WERI-Rb-1 (cell line): Measurements from ENCODE around the gene SNAPC4.

Source experiments
- DNase-seq: peaks from one replicate; pipeline ENCODE4 v3.0.0-alpha.2; 2020
- H3K27ac ChIP-seq: fragments of 250-450 bp; sonication (Bioruptor Pico); 2 replicates; pipeline ENCODE4 v1.5.1; 2020; ENCODE audit warnings: mild to moderate bottlenecking, moderate library complexity
- H3K27me3 ChIP-seq: fragments of 250-450 bp; sonication (Bioruptor Pico); 2 replicates; pipeline ENCODE4 v1.5.1; 2021; ENCODE audit warnings: mild to moderate bottlenecking, low read depth, moderate library complexity; ENCODE audit not compliant: insufficient read depth, severe bottlenecking
- H3K36me3 ChIP-seq: fragments of 250-450 bp; sonication (Bioruptor Pico); 2 replicates; pipeline ENCODE4 v1.5.1; 2020; ENCODE audit warnings: mild to moderate bottlenecking, moderate library complexity
- H3K4me3 ChIP-seq: 2 replicates; pipeline ENCODE4 v1.5.1; 2011; ENCODE audit warnings: low read depth, mild to moderate bottlenecking, control low read depth, low read length
- H3K9me3 ChIP-seq: fragments of 250-450 bp; sonication (Bioruptor Pico); 2 replicates; pipeline ENCODE4 v1.5.1; 2021; ENCODE audit warnings: mild to moderate bottlenecking, moderate library complexity; ENCODE audit not compliant: severe bottlenecking
- TF ChIP-seq, protein P1 (sequence below): IDR thresholded peaks from 2 replicates; pipeline ENCODE4 v1.5.1; 2011; ENCODE audit warnings: low read depth, mild to moderate bottlenecking, control low read depth, inconsistent platforms, low read length

SNAPC4 gene

DNA sequence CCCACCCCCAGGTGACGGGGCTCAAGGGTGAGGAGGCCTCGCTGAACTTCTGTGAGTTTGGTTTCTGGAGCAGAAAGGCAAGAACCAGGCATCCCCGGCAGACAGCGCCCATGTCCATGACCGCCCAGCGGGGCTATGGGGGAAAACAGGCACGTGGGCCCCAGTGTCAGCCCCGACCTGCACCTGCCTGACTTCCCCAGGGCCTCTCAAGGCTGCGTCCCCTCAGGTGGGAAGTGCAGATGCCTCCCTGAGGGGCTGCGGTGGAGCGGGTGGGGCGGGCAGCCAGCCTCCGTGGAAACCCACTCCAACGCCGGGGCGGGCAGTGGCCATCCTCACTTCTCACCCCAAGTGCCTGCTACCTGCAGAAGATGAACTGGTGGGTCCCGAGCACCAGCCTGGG, 19.6 kb downstream of the SNAPC4 start:
- Histone ChIP-seq H3K4me3 (no peak overlapping the region), H3K27me3 (no peaks in the 10 kb centered on the region), H3K27ac (no peak overlapping the region), H3K9me3 (no peaks in the 10 kb centered on the region), H3K36me3 (peaks cover 70% of the 10 kb centered on the region)
- no peak for DNase-seq
- TF ChIP-seq, protein P1, sequence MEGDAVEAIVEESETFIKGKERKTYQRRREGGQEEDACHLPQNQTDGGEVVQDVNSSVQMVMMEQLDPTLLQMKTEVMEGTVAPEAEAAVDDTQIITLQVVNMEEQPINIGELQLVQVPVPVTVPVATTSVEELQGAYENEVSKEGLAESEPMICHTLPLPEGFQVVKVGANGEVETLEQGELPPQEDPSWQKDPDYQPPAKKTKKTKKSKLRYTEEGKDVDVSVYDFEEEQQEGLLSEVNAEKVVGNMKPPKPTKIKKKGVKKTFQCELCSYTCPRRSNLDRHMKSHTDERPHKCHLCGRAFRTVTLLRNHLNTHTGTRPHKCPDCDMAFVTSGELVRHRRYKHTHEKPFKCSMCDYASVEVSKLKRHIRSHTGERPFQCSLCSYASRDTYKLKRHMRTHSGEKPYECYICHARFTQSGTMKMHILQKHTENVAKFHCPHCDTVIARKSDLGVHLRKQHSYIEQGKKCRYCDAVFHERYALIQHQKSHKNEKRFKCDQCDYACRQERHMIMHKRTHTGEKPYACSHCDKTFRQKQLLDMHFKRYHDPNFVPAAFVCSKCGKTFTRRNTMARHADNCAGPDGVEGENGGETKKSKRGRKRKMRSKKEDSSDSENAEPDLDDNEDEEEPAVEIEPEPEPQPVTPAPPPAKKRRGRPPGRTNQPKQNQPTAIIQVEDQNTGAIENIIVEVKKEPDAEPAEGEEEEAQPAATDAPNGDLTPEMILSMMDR = no peak

DNA sequence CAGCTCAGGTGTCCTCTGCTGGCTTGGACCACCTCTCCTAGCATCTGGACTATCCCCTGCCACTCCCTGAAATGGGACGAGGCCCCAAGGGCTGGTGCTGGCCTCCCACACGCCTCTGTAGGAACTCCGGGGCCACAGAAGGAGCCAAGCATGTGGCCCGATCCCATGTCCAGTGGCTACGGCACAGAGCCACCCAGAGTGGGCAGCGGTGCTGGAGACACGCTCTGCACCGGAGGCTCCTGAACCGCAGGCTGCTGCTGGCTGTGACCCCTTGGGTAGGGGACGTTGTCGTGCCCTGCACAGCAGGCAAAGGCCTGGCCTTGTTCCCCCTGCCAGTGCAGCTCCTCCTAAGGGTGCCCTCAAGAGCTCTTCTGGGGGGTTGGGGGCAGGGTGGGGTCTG, 20.1 kb downstream of the SNAPC4 start:
- TF ChIP-seq, protein P1 = no peak
- Histone ChIP-seq H3K36me3 (peaks cover 70% of the 10 kb centered on the region), H3K9me3 (no peaks in the 10 kb centered on the region), H3K27ac (no peak overlapping the region), H3K4me3 (no peak overlapping the region), H3K27me3 (no peaks in the 10 kb centered on the region)
- DNase-seq = no peak

DNA sequence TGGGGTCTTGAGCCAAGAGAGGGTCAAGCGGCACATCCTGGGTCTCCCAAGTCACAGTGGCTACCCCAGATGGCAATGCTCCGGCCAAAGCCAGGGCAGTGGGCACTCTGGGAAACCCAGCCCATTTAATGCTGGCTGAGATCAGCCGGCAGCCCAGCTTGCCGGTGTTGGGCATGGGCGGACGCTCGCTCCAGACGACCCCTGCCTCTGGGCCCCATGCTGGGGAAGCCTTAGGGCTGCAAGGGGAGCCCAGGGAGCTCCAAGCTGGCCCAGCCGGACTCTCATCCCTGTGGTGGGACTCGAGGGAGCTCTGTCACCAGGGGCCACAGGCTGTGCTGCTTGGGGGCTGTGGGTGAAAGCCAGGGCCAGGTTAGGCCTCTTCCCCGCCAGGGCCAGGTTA, 20.6 kb downstream of the SNAPC4 start:
- H3K27me3 ChIP-seq = no peaks in the 10 kb centered on the region
- no peak overlapping the region for H3K27ac ChIP-seq

DNA sequence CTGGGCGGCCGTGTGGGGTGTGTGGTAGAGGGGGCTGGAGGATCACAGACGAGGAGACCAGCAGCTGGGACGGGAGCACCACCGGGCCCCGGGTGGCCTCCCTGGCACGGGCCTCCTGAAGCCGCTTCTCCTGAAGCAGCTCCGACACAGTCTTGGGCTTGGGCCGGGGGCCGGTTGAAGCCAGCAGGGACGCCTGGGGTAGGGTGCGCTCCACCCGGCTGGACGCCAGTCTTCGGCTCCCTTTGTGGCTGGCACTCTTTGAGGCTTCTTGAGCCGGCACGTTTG, 21.0 kb downstream of the SNAPC4 start:
- Histone ChIP-seq H3K9me3 (no peaks in the 10 kb centered on the region), H3K4me3 (no peak overlapping the region), H3K36me3 (peaks cover 64% of the 10 kb centered on the region), H3K27ac (no peak overlapping the region), H3K27me3 (no peaks in the 10 kb centered on the region)
- TF ChIP-seq, protein P1 = no peak
- no peak for DNase-seq

More for the DNA sequence above, 20.6 kb downstream of the SNAPC4 start:
- no peak for DNase-seq
- H3K36me3 ChIP-seq = peaks cover 66% of the 10 kb centered on the region
- no peak overlapping the region for H3K4me3 ChIP-seq
- no peaks in the 10 kb centered on the region for H3K9me3 ChIP-seq
- TF ChIP-seq, protein P1 = no peak

GRCh38 chr9:136378170-136379002, 21.6 kb downstream of the SNAPC4 start:
- TF ChIP-seq, protein P1 = no peak
- Histone ChIP-seq H3K4me3 (no peak overlapping the region), H3K36me3 (peaks cover 58% of the 10 kb centered on the region), H3K9me3 (no peaks in the 10 kb centered on the region), H3K27ac (no peak overlapping the region), H3K27me3 (no peaks in the 10 kb centered on the region)
- DNase-seq = no peak
